AG04449 (cell line): ENCODE data around the gene LTB4R2.

ENCODE experiments used
- CTCF ChIA-PET: fragments of 350-600 bp; formaldehyde crosslinking; extraction: SDS; loops from one replicate; lab custom pipeline; 2021; ENCODE audit warnings: antibody characterized with exemption; lab: Yijun Ruan, JAX
- POLR2A ChIA-PET: fragments of 400-600, 350-600 bp; formaldehyde crosslinking; extraction: SDS; loops from one replicate; lab custom pipeline; 2020; ENCODE audit warnings: antibody characterized with exemption, inconsistent platforms; lab: Yijun Ruan, JAX
- DNase-seq: peaks from one replicate; pipeline ENCODE4 v3.0.0-alpha.2; 2010; ENCODE audit warnings: low read depth, low spot score
- H3K4me3 ChIP-seq: 2 replicates; pipeline ENCODE4 v1.5.1; 2011; ENCODE audit warnings: low read depth, mild to moderate bottlenecking, control low read depth, low read length
- TF ChIP-seq, protein P1 (sequence below): IDR thresholded peaks from one replicate; pipeline ENCODE4 v1.5.1; 2011; ENCODE audit warnings: mild to moderate bottlenecking, moderate library complexity, low read length, control low read depth, inconsistent platforms; ENCODE audit not compliant: insufficient read depth; ENCODE audit errors: missing control alignments

The LTB4R2 gene

GRCh38 chr14:24317141-24317928, 7.4 kb downstream of the LTB4R2 start:
- TF ChIP-seq, protein P1, sequence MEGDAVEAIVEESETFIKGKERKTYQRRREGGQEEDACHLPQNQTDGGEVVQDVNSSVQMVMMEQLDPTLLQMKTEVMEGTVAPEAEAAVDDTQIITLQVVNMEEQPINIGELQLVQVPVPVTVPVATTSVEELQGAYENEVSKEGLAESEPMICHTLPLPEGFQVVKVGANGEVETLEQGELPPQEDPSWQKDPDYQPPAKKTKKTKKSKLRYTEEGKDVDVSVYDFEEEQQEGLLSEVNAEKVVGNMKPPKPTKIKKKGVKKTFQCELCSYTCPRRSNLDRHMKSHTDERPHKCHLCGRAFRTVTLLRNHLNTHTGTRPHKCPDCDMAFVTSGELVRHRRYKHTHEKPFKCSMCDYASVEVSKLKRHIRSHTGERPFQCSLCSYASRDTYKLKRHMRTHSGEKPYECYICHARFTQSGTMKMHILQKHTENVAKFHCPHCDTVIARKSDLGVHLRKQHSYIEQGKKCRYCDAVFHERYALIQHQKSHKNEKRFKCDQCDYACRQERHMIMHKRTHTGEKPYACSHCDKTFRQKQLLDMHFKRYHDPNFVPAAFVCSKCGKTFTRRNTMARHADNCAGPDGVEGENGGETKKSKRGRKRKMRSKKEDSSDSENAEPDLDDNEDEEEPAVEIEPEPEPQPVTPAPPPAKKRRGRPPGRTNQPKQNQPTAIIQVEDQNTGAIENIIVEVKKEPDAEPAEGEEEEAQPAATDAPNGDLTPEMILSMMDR, result no peak
- ChIA-PET POLR2A (interaction anchor here (1.6 kb wide), 1 partner anchor 120 kb away, joined by 5 read pairs; no protein-coding TSS in a partner anchor), CTCF (interaction anchor here (0.8 to 37.5 kb wide), 9 partner anchors 8 to 226 kb away, joined by 3 to 1633 read pairs (median 6); partner anchors contain the start of genes ADCY4, CBLN3, CIDEB and DHRS1)
- H3K4me3 ChIP-seq, result no peak overlapping the region
- DNase-seq, result no peak

- H3K4me3 ChIP-seq, result no peak overlapping the region
- ChIA-PET CTCF (interaction anchor here (0.7 to 37.5 kb wide), 8 partner anchors 11 to 106 kb away, joined by 3 to 1633 read pairs (median 3); partner anchors contain the start of genes ADCY4, CBLN3, CIDEB and DHRS1), POLR2A (no interaction called here)
- no peak for DNase-seq
- TF ChIP-seq, protein P1, result no peak
These were observed 11.5 kb downstream of the LTB4R2 start for GRCh38 chr14:24321212-24321975.

- ChIA-PET POLR2A (no interaction called here), CTCF (interaction anchor here (1.0 to 37.5 kb wide), 5 partner anchors 10 to 105 kb away, joined by 3 to 1633 read pairs (median 114); partner anchors contain the start of genes ADCY4, CBLN3, CIDEB and DHRS1)
- DNase-seq, result no peak
- H3K4me3 ChIP-seq, result no peak overlapping the region
- TF ChIP-seq, protein P1, result no peak
These were observed 12.7 kb downstream of the LTB4R2 start for GRCh38 chr14:24322672-24323071.

- ChIA-PET POLR2A (no interaction called here), CTCF (interaction anchor here (1.0 to 37.5 kb wide), 4 partner anchors 9 to 104 kb away, joined by 3 to 1633 read pairs (median 401); partner anchors contain the start of genes ADCY4, CBLN3, CIDEB and DHRS1)
- TF ChIP-seq, protein P1, result no peak
- no peak for DNase-seq
- no peak overlapping the region for H3K4me3 ChIP-seq
These were observed 13.4 kb downstream of the LTB4R2 start for GRCh38 chr14:24323341-24323740.

DNA sequence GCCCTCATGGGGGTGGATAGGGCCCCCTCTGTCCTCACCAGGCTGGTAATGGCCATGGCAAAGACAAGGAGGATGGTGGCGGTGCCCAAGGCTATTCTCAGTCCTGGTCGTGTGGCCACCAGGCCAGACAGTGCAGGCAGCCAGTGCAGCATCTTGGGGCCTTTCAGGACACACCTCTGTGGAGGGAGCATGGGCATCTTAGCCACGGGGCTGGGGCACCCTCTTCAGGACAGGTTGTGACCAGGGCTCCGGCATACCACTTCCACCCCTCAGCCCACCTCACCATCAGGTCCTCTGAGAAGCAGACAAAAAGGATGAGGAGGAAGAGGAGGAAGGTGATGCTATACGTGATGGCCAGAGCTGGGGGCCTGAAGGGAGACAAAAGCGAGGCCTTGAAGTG, 14.1 kb downstream of the LTB4R2 start:
- ChIA-PET CTCF (interaction anchor here (0.6 to 37.5 kb wide), 5 partner anchors 8 to 103 kb away, joined by 3 to 1633 read pairs (median 114); partner anchors contain the start of genes ADCY4, CBLN3, CIDEB and DHRS1), POLR2A (no interaction called here)
- H3K4me3 ChIP-seq, result no peak overlapping the region
- TF ChIP-seq, protein P1, result no peak
- no peak for DNase-seq
